GM12878 (cell line): Measurements from ENCODE around the gene C10orf90. TPM values are rescaled to one million over a fixed set of nuclear protein-coding genes. Genes with fewer than 3 reads are reported as not detected.
A peak's percentile ranks its signal among the peaks of the same experiment; 100 is the strongest.

Source experiments
- ATAC-seq: fragments of 200-7000 bp; cut with Tn5 transposase; 3 replicates; pipeline ENCODE4 v1.9.1; 2020; ENCODE audit warnings: mild to moderate bottlenecking, moderate library complexity
- BruUV-seq: library from RNA; stranded (reverse); fragments of 400-500 nt; replicated peaks from 2 replicates; lab custom pipeline; 2021; lab: Mats Ljungman, UMichigan
- CTCF ChIA-PET: fragments of 300-600 bp; sonication (Branson Sonifier 250); formaldehyde crosslinking; extraction: SDS; loops from one replicate; lab custom pipeline; 2021; ENCODE audit warnings: inconsistent platforms; lab: Yijun Ruan, JAX
- POLR2A ChIA-PET: fragments of 350-600 bp; formaldehyde crosslinking; extraction: SDS; loops from one replicate; lab custom pipeline; 2021; ENCODE audit warnings: inconsistent platforms; lab: Charles Lee
- RAD21 ChIA-PET: fragments of 300-600 bp; sonication (Branson Sonifier 250); formaldehyde crosslinking; loops from one replicate; lab custom pipeline; 2023; ENCODE audit warnings: antibody characterized with exemption; ENCODE audit not compliant: unreplicated experiment; lab: Charles Lee
- SMC1A ChIA-PET: fragments of 300-600 bp; sonication (Branson Sonifier 250); formaldehyde crosslinking; loops from one replicate; lab custom pipeline; 2023; ENCODE audit not compliant: unreplicated experiment, uncharacterized antibody; lab: Charles Lee
- DNase-seq: peaks from one replicate; pipeline ENCODE4 v3.0.0-alpha.2; 2011; ENCODE audit warnings: low read depth, low spot score
- FAIRE-seq: peaks from 3 replicates; lab custom pipeline; 2011; peaks lifted over from hg19 to GRCh38; lab: Jason Lieb, UNC
- H2AFZ ChIP-seq: 2 replicates; pipeline ENCODE4 v1.6.0; 2011; ENCODE audit warnings: low read depth, low read length, control low read depth; ENCODE audit not compliant: control insufficient read depth
- H3K27ac ChIP-seq: 2 replicates; pipeline ENCODE4 v1.5.1; 2011; ENCODE audit warnings: control low read depth; ENCODE audit not compliant: control insufficient read depth, insufficient read depth
- H3K27me3 ChIP-seq, 2 experiments: replicated peaks in 1 of 2; 2 replicates each; pipeline versions ENCODE4 v1.6.0 to v1.6.1; 2011; ENCODE audit warnings: low read length in 1 of 2; ENCODE audit not compliant: control insufficient read depth in 2 of 2, insufficient read depth in 2 of 2
- H3K36me3 ChIP-seq, 2 experiments: 2 replicates each; pipeline ENCODE4 v1.5.1; 2011; ENCODE audit warnings: low read length in 1 of 2; ENCODE audit not compliant: control insufficient read depth in 2 of 2, insufficient read depth in 2 of 2
- H3K4me1 ChIP-seq: 2 replicates; pipeline ENCODE4 v1.6.1; 2011; ENCODE audit warnings: mild to moderate bottlenecking, low read length, moderate library complexity, mixed read lengths; ENCODE audit not compliant: control insufficient read depth, insufficient read depth
- H3K4me2 ChIP-seq: 2 replicates; pipeline ENCODE4 v1.6.0; 2011; ENCODE audit warnings: control low read depth; ENCODE audit not compliant: control insufficient read depth, insufficient read depth
- H3K4me3 ChIP-seq: fragments of 200-600 bp; sonication (generic); 2 replicates; pipeline ENCODE4 v1.5.1; 2016
- H3K79me2 ChIP-seq: 2 replicates; pipeline ENCODE4 v1.6.0; 2011; ENCODE audit warnings: low read length; ENCODE audit not compliant: control insufficient read depth, insufficient read depth
- H3K9ac ChIP-seq: 2 replicates; pipeline ENCODE4 v1.8.0; 2011; ENCODE audit warnings: low read length, control low read depth, mixed read lengths; ENCODE audit not compliant: control insufficient read depth, insufficient read depth
- H3K9me3 ChIP-seq: replicated peaks from 3 replicates; pipeline ENCODE4 v1.5.1; 2011; ENCODE audit warnings: mild to moderate bottlenecking, low read length; ENCODE audit not compliant: control insufficient read depth, insufficient read depth
- H4K20me1 ChIP-seq: 2 replicates; pipeline ENCODE4 v1.6.0; 2011; ENCODE audit not compliant: control insufficient read depth, insufficient read depth
- BCL11A ChIP-seq: IDR thresholded peaks from 2 replicates; pipeline ENCODE4 v1.6.1; 2011; ENCODE audit warnings: low read depth, low read length
- MXI1 ChIP-seq: fragments of 150-350 bp; IDR thresholded peaks from 2 replicates; pipeline ENCODE4 v1.6.1; 2011; ENCODE audit warnings: low read depth, mild to moderate bottlenecking, inconsistent platforms, low read length, improper control_type of control experiment
- RAD21 ChIP-seq: IDR thresholded peaks from 2 replicates; pipeline ENCODE4 v1.6.1; 2011; ENCODE audit warnings: mild to moderate bottlenecking, low read depth, low read length, moderate library complexity; ENCODE audit not compliant: insufficient read depth
- RAD51 ChIP-seq: fragments of 450-650 bp; IDR thresholded peaks from 2 replicates; pipeline ENCODE4 v1.6.1; 2016; ENCODE audit warnings: moderate library complexity, mild to moderate bottlenecking, inconsistent platforms
- ZNF274 ChIP-seq: IDR thresholded peaks from one replicate; pipeline ENCODE4 v1.8.0; 2011; ENCODE audit not compliant: insufficient read length, insufficient read depth
- WGBS: methylation state at CpG from one replicate; pipeline ENCODE4 v1.1.6; 2016; ENCODE audit warnings: low lambda C conversion rate; ENCODE audit not compliant: insufficient replicate concordance, insufficient coverage; ENCODE audit errors: missing lambda C conversion rate; 5-methylcytosine and 5-hydroxymethylcytosine counted together
- in situ Hi-C: fragments of 300-500 bp; cut with MboI; formaldehyde crosslinking; loops from 9 replicates; pipeline ENCODE4 v1.14.3; 2018; ENCODE audit warnings: mixed read lengths
- intact Hi-C: fragments of 100-400 bp; cut with micrococcal nuclease; formaldehyde crosslinking; loops from one replicate; pipeline ENCODE4 v1.14.2; 2022; ENCODE audit not compliant: unreplicated experiment
- polyA plus RNA-seq, 11 experiments: library from polyadenylated mRNA; depleted of rRNA in 4 of 11; unstranded in 6 of 11; stranded (reverse) in 5 of 11; fragments of >200 nt; fragmentation: Nextera tagmentation in 4 of 11; fragmentation: Illumina TruSeq in 1 of 11; extraction: Ambion mirVana in 4 of 11; extraction: Trizol in 1 of 11; gene quantifications; 1 replicate in 1 of 11; 2 replicates in 10 of 11; pipeline versions ENCODE4 v1.2.1 to v1.2.3, GENCODE V29; 2011 to 2016; ENCODE audit warnings: inconsistent platforms in 2 of 11, missing spikeins in 2 of 11, low read depth in 1 of 11
- total RNA-seq, 4 experiments: library from RNA; depleted of rRNA in 3 of 4; stranded (reverse); fragments of >200 nt in 3 of 4; fragmentation: Illumina TruSeq in 1 of 4; extraction: Trizol in 1 of 4; gene quantifications; 2 replicates each; pipeline versions ENCODE4 v1.2.1 to v1.2.3, GENCODE V29; 2013 to 2021
- TF ChIP-seq, protein P1 (sequence below): fragments of 450-650 bp; formaldehyde crosslinking; IDR thresholded peaks from 2 replicates; pipeline ENCODE4 v1.4.0; 2020; ENCODE audit warnings: mild to moderate bottlenecking, moderate library complexity
- TF ChIP-seq, protein P2 (sequence below), 3 experiments: IDR thresholded peaks in 2 of 3; conservative IDR thresholded peaks in 1 of 3; 2 replicates each; pipeline ENCODE4 v1.5.1; 2011; ENCODE audit warnings: low read depth in 3 of 3, low read length in 3 of 3, mild to moderate bottlenecking in 3 of 3, control low read depth in 2 of 3, moderate library complexity in 2 of 3, inconsistent platforms in 1 of 3, mixed read lengths in 1 of 3; ENCODE audit not compliant: control insufficient read depth in 2 of 3, insufficient read depth in 1 of 3; ENCODE audit errors: extremely low read depth in 1 of 3

The C10orf90 gene
- total and polyA plus RNA-seq, 10 of the 15 experiments (the other 5 are each of a cell fraction or from before 2014, with no cell fraction given) = 0.04 TPM; not detected in 9

DNA sequence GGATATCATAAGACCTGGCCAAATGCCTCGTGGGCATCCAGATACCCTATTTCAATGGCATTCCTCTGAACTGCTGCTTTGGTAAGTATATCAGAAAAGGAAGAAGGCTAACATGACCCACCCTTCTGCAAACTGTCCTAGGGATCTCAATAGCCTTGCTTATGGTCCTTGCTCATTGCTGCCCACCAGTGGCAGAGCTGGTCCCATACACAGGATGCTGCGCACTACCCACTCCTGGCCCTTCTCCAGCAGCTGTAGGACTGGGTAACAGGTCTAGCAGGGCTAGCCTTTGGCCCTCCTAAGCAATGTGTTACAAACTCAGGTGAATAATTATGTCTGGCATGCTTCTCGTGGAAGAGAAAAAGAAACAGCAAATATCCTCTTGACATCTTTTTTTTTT, 72.5 kb downstream of the C10orf90 start:
- no peak for FAIRE-seq
- Histone ChIP-seq H3K79me2 (no peaks in the 10 kb centered on the region), H3K27me3 (no peaks in the 10 kb centered on the region), H3K9ac (no peak overlapping the region), H3K4me1 (no peaks in the 10 kb centered on the region), H2AFZ (no peak overlapping the region), H4K20me1 (no peaks in the 10 kb centered on the region), H3K4me3 (no peak overlapping the region), H3K36me3 (no peaks in the 10 kb centered on the region), H3K4me2 (no peak overlapping the region), H3K9me3 (no peaks in the 10 kb centered on the region), H3K27ac (no peak overlapping the region)
- WGBS = 0% methylated on average over 3 of the region's 3 CpGs
- in situ Hi-C loops (no loop called here), intact Hi-C loops (loop anchor here (5.0 kb wide), 1 partner anchor 616 kb away; no protein-coding TSS in a partner anchor)
- ChIA-PET SMC1A (interaction anchor here (0.9 to 1.2 kb wide), 3 partner anchors 39 to 730 kb away, joined by 3 to 4 read pairs (median 3); no protein-coding TSS in a partner anchor), RAD21 (no interaction called here), CTCF (interaction anchor here (0.8 to 2.0 kb wide), 4 partner anchors 9 to 616 kb away, joined by 3 to 12 read pairs (median 3); no protein-coding TSS in a partner anchor), POLR2A (no interaction called here)
- peak; percentile 36; the same call in 1 of the 3 replicates for ATAC-seq
- DNase-seq = no peak
- TF ChIP-seq RAD51 (no peak), ZNF274 (no peak), BCL11A (no peak), RAD21 (peak; percentile 33; the same call in 1 of the 2 replicates), MXI1 (no peak)
- TF ChIP-seq, protein P1, sequence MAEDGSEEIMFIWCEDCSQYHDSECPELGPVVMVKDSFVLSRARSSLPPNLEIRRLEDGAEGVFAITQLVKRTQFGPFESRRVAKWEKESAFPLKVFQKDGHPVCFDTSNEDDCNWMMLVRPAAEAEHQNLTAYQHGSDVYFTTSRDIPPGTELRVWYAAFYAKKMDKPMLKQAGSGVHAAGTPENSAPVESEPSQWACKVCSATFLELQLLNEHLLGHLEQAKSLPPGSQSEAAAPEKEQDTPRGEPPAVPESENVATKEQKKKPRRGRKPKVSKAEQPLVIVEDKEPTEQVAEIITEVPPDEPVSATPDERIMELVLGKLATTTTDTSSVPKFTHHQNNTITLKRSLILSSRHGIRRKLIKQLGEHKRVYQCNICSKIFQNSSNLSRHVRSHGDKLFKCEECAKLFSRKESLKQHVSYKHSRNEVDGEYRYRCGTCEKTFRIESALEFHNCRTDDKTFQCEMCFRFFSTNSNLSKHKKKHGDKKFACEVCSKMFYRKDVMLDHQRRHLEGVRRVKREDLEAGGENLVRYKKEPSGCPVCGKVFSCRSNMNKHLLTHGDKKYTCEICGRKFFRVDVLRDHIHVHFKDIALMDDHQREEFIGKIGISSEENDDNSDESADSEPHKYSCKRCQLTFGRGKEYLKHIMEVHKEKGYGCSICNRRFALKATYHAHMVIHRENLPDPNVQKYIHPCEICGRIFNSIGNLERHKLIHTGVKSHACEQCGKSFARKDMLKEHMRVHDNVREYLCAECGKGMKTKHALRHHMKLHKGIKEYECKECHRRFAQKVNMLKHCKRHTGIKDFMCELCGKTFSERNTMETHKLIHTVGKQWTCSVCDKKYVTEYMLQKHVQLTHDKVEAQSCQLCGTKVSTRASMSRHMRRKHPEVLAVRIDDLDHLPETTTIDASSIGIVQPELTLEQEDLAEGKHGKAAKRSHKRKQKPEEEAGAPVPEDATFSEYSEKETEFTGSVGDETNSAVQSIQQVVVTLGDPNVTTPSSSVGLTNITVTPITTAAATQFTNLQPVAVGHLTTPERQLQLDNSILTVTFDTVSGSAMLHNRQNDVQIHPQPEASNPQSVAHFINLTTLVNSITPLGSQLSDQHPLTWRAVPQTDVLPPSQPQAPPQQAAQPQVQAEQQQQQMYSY (CRISPR knock-in tag) = no peak
- TF ChIP-seq, protein P2, sequence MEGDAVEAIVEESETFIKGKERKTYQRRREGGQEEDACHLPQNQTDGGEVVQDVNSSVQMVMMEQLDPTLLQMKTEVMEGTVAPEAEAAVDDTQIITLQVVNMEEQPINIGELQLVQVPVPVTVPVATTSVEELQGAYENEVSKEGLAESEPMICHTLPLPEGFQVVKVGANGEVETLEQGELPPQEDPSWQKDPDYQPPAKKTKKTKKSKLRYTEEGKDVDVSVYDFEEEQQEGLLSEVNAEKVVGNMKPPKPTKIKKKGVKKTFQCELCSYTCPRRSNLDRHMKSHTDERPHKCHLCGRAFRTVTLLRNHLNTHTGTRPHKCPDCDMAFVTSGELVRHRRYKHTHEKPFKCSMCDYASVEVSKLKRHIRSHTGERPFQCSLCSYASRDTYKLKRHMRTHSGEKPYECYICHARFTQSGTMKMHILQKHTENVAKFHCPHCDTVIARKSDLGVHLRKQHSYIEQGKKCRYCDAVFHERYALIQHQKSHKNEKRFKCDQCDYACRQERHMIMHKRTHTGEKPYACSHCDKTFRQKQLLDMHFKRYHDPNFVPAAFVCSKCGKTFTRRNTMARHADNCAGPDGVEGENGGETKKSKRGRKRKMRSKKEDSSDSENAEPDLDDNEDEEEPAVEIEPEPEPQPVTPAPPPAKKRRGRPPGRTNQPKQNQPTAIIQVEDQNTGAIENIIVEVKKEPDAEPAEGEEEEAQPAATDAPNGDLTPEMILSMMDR (IDR thresholded peaks at IDR 0.05 in 2 of 3, conservative IDR thresholded peaks at IDR 0.05 in 1 of 3; ENCODE audit: control insufficient read depth in 2 of 3, extremely low read depth in 1 of 3, insufficient read depth in 1 of 3, low read depth in 3 of 3, low read length in 3 of 3) = peak; percentile 37 to 60 (median 45); a peak in 4 of 6 replicates
- BruUV-seq = no TSS peak
